Stimulated activated CD4-positive, alpha-beta T cell treated with anti-CD3 and anti-CD28 coated beads, Interleukin-1b, Interleukin-23, amount 100 ng/mL, for 4 hours (primary cell): ENCODE data around the gene DAB1.

Experiments used
- DNase-seq, 2 donors: peaks; one replicate each; pipeline ENCODE4 v3.0.0-alpha.2; 2020; ENCODE audit warnings: low read depth in 2 of 2

DAB1 gene

DNA sequence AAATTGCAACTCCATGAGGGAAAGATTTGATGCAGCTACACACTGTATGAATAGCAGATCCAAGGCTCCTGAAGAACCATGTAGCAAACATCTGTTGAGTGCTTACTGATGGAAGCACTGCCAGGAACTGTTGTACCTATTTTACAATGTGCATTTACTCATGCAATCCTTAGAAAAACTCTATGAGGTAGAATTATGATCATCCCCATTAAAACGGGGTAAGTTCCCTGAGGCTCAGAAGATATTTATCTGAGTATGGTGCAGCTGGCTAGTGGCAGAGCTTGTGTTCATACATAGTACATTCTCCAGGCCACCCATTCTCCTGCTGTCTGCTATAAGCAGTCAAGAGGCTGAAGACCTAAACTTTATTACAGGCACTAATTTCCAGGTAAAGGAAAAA lies 403.6 kb downstream of the DAB1 start:
- no peak for DNase-seq

DNA sequence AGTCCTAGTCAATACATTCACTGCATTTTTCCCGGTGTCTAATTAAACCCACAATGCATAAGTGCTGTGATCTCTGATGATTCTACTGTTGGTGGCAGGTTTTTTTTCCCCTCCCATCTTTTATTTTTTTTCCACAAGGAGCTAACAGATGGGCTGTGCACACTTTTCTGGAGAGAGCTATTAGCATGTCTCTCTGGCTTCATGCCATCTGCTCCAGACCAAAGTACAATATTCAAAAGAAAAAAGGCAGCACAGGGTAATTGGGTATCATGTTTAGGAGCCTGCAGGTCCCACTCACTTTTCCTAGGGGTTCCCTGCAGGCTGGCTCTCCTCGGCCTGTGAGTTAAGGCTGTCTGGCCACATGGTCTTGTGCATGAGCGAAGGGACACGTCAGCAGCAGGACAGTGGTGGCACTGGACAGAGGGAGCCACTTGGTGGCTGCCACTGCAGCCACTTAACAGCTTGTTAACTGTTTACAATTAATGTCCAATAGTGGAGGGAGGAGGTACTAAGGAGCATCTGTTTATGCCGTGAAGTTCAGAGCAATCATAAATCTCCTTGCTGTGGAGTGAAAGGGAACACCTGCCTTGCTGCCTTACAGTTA lies 404.5 kb downstream of the DAB1 start:
- DNase-seq = no peak

- no peak for DNase-seq
Observed at GRCh38 chr1:57018119-57018518, 405.7 kb downstream of the DAB1 start.

DNA sequence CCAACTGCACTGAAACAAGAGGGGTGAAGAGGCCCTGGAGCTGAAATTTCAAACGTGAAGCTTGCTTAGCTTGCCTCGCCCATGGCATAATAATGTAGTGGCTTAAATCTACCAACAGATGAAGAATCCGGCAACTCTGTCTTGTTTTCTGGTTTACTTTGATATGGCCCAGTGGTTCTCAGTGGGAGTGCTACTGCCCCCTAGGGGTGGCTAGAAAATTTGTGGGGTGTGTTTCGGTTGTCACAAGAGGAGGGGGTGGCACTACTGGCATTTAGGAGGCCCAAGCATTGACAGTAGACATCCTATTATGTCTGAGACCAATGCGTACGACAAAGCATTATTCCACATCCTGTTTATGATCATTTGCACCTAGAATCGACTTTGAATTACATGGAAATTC lies 406.1 kb downstream of the DAB1 start:
- DNase-seq = no peak

GRCh38 chr1:57017200-57017599 lies 406.7 kb downstream of the DAB1 start:
- DNase-seq = no peak

- no peak for DNase-seq
Observed at GRCh38 chr1:57015071-57015470, 408.8 kb downstream of the DAB1 start.

- DNase-seq = no peak
Observed at GRCh38 chr1:57013522-57013921, 410.3 kb downstream of the DAB1 start.

DNA sequence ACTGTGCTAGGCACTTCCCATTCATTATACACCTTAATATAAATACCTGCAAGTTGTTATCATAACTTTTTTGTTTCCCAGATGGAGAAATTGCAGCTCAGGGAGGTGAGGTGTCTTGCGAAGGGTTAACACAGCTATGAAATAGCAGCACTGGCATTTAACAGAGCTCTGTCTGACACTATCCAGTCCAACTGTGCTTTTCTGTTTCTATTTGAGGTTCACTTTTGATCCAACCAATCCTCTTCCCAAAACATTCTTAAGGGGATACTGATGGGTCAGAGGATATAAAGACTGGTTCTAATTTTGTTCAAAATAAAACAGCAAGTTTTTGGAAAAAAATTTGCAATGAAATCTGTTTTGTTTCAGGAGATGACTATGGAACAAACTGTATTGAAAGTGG lies 411.5 kb downstream of the DAB1 start:
- DNase-seq = no peak

DNA sequence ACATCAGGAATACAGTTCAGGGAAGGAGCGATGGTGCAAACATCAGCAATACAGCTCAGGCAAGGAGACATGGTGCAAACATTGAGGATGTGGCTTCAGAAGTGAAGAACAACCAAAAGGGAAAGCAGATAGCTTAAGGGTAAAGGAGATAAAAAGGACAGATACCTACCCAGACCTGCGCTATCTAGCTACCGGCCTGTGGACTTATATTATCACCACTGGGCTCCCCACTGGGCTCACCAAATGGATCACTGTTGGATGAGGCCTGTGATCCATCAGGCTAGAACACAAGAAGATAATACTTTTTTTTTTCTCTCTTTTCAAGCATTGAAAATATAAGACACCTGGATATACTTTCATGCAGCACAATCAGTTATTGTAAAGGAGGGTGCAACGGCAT lies 413.3 kb downstream of the DAB1 start:
- no peak for DNase-seq

GRCh38 chr1:57007948-57008347 lies 415.9 kb downstream of the DAB1 start:
- no peak for DNase-seq

DNA sequence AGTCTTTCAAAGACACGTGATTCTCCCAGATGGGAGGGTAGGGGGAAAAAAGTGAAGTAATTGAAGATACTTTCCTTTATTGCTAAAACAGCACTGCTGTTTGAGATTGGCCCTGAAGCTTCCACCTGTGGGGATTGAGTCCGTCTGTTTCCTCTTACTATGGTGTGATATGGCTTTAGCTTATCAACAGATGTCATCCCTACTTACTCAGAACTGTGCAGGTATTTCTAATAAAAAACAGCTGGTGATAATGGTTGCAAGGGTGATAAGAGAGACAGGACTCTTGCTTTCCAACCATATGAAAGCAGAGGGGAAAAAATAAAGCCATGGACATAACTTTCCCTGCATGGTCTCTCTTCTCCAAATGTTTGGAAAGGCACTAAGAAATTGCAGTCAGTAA lies 416.4 kb downstream of the DAB1 start:
- DNase-seq = no peak

GRCh38 chr1:57003398-57004139 lies 420.3 kb downstream of the DAB1 start:
- no peak for DNase-seq

- no peak for DNase-seq
Observed at GRCh38 chr1:56995414-56996100, 428.3 kb downstream of the DAB1 start.

GRCh38 chr1:56993475-56993874 lies 430.4 kb downstream of the DAB1 start:
- DNase-seq = no peak

DNA sequence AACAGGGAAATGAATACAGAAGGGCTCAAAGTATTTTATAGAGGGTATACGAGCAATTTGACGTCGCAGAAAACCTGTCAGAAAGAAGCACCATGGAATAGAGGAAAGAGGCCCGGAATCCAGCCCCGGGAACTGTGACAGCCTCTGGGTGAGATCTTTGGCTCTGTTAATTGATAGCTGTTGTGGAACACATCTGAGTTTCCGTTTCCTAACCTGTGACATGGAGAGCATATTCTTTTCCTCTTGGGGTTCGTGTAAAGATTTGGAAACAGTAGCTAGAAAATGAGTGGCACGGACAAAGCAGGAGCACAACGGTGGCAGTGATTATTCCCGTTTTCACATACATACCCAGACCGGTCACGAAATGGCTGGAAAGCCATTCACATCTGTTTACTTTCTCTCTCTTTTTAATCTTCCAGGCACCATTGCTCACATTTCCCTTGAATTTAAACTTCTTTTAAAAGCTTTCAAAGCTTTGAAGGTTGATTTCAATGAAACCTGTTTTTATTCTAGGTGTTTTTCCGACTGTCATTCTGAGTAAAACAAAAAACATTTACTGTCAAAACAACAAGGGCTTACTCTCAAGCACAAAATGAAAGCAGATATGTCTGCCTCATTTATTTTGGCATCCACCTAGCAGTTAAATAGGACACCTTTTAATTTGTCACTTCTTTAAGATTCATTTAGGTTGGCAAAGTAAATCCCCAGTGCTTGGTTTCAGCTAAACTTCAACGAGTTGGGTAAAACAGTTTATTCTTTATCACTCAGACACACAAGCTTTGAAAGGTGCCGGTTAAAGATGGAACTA lies 431.3 kb downstream of the DAB1 start:
- no peak for DNase-seq

GRCh38 chr1:56991576-56991975 lies 432.3 kb downstream of the DAB1 start:
- no peak for DNase-seq

DNA sequence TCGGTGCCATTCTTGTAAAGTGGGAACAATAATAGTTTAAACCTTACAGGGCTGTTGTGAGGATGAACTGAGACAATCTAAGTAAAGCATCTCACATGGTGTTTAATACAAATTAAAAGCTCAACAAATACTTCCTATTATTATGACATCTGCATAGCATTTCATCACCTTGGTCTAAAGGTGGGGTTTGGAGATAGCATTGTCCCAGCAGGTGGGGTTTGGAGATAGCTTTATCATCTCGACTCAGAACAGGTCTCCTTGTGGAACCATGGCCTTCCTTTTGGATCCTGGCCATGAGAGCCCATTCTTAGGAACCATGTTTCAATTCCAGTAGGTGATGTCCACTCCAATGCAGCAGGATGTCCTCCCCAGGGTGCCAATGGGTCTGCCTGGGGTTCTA lies 437.5 kb downstream of the DAB1 start:
- no peak for DNase-seq

DNA sequence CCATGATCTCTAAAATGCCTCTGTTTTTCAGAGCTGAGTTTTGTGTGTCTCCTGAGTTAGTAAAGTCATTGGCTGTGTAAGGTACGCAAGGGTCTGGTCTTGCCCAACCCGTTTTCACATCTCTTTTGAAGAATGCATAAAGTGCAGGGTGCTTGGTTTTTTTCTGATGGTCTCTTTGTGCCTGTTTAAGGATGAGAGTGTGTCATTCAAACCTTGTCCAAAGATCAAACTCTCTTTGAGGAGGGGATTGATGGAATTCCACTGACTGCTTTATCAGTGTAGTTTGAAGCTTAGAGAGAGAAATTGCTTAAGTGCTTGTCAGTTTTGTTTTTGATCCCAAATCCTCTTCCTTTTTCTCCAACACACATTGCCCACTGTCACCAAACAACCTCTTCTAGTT lies 438.0 kb downstream of the DAB1 start:
- no peak for DNase-seq

DNA sequence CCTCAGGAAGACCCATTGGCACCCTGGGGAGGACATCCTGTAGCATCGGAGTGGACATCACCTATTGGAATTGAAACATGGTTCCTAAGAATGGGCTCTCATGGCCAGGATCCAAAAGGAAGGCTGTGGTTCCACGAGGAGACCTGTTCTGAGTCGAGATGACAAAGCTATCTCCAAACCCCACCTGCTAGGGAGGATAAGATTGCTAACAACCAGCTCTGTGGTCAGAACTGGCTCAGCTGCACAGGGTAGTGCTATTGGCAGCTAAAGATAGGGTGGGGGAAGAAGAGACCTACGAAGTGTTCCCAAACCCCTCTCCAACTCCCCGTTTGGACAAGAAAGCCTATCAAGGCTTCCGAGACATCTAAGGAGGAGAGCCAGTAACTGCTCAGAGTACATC lies 440.4 kb downstream of the DAB1 start:
- DNase-seq = no peak

GRCh38 chr1:56979986-56980755 lies 443.7 kb downstream of the DAB1 start:
- no peak for DNase-seq

- DNase-seq = no peak
Observed at GRCh38 chr1:56978819-56979218, 445.0 kb downstream of the DAB1 start.

GRCh38 chr1:56977910-56978309 lies 445.9 kb downstream of the DAB1 start:
- DNase-seq = no peak
